ENCODE results near the gene DRC1.

DNA sequence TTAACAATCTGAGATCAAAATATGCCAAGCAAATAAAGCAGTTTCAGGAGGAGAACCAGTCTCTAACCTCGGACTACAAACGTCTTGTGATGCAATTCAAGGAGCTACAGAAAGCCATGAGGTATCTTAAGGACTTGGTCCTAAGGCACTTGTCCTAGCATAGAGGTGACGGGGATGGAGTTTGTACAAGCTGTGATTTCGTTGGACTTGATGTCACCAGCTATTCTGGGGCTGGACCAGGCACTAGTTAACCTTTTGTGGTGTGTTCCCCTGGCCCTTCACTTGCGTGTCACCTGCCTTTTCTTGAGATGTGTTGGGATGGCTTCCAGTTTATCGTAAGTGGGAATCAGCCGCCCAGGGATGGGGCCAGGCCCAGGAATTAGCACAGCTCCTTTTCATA is 42.5 kb downstream of the DRC1 start:
- TF ChIP-seq EZH2 (optimal IDR thresholded peaks at IDR 0.05; ENCODE audit: low read depth, low read length) (no peak), EZH2phosphoT487 (IDR thresholded peaks at IDR 0.05; ENCODE audit: low read length) (no peak)
- TF ChIP-seq, protein P1, sequence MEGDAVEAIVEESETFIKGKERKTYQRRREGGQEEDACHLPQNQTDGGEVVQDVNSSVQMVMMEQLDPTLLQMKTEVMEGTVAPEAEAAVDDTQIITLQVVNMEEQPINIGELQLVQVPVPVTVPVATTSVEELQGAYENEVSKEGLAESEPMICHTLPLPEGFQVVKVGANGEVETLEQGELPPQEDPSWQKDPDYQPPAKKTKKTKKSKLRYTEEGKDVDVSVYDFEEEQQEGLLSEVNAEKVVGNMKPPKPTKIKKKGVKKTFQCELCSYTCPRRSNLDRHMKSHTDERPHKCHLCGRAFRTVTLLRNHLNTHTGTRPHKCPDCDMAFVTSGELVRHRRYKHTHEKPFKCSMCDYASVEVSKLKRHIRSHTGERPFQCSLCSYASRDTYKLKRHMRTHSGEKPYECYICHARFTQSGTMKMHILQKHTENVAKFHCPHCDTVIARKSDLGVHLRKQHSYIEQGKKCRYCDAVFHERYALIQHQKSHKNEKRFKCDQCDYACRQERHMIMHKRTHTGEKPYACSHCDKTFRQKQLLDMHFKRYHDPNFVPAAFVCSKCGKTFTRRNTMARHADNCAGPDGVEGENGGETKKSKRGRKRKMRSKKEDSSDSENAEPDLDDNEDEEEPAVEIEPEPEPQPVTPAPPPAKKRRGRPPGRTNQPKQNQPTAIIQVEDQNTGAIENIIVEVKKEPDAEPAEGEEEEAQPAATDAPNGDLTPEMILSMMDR (IDR thresholded peaks at IDR 0.05; ENCODE audit: low read length), result no peak
